SH-SY5Y (cell line): Measurements from ENCODE around the gene CKM.

Experiments
- GATA2 ChIP-seq: IDR thresholded peaks from 2 replicates; pipeline ENCODE4 v1.6.1; 2011; ENCODE audit warnings: mild to moderate bottlenecking, low read depth, low read length
- GATA3 ChIP-seq: IDR thresholded peaks from 2 replicates; pipeline ENCODE4 v1.6.1; 2011; ENCODE audit warnings: low read depth, mild to moderate bottlenecking, low read length, moderate library complexity

DNA sequence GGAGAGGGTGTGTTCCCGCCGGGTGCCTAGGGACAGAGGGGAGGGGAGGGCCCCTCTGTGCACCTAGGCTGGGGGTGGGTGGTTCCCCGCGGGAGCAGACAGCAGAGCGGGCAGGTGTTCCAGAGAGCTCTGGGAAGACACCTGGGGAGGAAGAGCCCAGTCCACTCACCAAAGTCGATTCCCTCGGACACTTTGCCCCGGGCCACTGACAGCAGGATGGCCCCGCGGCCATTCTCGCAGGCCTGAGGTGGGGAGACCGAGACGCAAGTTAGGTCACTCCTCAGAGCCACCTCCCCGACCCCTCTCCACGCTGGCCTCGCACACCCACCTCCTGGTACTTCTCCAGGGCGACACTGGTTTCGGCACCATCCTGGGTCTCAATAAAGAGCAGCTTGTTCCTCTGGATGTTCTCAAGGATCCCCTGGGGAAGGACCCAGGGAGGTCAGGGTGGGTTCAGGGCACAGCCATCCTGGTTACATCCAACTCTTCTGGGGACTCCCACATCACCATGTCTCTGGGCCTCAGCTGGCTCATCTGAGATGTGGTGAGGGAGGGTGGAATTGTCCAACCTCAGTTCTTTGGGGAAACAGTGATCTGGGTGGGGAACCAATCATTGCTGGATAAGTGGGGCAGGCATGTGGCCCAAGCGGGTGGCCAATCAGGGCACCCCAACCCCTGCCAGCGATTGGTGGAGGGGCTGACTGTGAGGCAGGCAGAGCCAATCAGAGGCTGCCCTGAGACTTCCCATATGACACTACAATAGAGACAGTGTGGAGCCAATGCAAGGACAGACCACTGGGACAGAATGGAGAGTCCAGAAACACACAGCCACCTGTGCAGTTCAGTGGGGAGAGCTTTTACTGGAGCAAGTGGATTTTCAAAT lies 30.5 kb upstream of the CKM start:
- no peak for TF ChIP-seq GATA3
- TF ChIP-seq GATA2 = no peak
